LNCaP clone FGC (cell line): ENCODE measurements around the gene MAGOH.
A peak's percentile ranks its signal among the peaks of the same experiment; 100 is the strongest.
"Not testable (repeated sequence)": the region's sequence is repeated elsewhere in the genome, so short reads cannot be mapped to it uniquely, and the experiment has no call there.

ENCODE experiments used
- DNase-seq: peaks from one replicate; pipeline ENCODE4 v3.0.0-alpha.2; 2011; ENCODE audit warnings: low read depth
- H3K4me3 ChIP-seq: 2 replicates; pipeline ENCODE4 v1.5.1; 2011; ENCODE audit warnings: mild to moderate bottlenecking, low read depth, low read length, control low read depth
- TF ChIP-seq, protein P1 (sequence below): IDR thresholded peaks from 2 replicates; pipeline ENCODE4 v1.5.1; 2012; ENCODE audit warnings: mild to moderate bottlenecking; ENCODE audit not compliant: control insufficient read depth, insufficient read depth; ENCODE audit errors: extremely low read depth

Gene MAGOH

DNA sequence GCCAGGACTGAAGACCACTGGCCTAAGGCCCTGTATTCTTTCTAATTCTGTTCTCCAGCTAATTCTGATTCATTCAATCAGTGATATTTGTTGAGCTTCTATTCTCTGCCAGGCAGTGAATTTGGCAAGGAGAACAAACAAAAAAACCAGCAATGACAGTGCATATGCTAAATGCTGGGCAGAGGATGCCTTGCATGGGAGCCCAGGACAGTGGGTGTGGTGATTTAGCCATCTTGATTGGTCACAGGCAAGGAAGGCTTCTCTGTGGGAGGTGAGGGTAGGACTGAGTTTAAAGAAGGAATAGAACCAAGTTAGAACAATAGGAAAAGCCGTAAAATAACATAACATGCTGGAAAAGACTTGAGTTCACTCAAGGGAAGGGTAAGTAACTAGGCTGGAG is 50.9 kb downstream of the MAGOH start:
- DNase-seq: no peak
- TF ChIP-seq, protein P1, sequence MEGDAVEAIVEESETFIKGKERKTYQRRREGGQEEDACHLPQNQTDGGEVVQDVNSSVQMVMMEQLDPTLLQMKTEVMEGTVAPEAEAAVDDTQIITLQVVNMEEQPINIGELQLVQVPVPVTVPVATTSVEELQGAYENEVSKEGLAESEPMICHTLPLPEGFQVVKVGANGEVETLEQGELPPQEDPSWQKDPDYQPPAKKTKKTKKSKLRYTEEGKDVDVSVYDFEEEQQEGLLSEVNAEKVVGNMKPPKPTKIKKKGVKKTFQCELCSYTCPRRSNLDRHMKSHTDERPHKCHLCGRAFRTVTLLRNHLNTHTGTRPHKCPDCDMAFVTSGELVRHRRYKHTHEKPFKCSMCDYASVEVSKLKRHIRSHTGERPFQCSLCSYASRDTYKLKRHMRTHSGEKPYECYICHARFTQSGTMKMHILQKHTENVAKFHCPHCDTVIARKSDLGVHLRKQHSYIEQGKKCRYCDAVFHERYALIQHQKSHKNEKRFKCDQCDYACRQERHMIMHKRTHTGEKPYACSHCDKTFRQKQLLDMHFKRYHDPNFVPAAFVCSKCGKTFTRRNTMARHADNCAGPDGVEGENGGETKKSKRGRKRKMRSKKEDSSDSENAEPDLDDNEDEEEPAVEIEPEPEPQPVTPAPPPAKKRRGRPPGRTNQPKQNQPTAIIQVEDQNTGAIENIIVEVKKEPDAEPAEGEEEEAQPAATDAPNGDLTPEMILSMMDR: no peak
- no peak overlapping the region for H3K4me3 ChIP-seq

DNA sequence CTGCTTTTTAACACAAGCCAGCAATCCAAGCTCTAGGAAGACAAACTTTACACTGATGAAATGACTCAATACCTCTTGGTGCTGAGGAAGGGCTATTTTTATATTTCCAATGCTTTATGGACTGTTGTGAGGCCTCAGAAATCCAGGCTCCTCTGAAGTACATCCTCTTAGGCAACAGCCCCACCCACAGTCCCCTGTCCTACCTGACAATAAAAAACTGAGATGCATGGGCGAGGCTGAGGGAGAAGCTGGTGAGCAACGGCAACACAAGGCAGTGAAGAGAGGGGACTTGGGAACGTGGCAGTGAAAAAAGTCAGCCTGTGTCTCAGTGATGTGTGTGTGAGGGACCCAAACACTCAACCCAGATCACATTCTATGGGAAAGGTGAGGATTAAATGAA is 51.8 kb downstream of the MAGOH start:
- no peak for DNase-seq
- no peak overlapping the region for H3K4me3 ChIP-seq
- TF ChIP-seq, protein P1: no peak

DNA sequence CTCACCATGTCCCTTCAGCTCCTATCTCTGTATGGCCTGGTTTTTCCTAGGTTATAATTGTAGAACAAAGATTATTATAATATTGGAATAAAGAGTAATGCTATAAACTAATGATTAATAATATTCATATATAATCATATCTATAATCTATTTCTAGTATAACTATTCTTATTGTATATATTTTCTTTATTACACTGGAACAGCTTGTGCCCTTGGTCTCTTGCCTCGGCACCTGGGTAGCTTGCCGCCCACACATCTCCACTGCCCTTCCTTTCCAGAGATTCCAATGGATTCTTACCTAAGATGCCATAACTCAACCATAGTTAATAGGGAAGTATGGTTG is 52.4 kb downstream of the MAGOH start:
- DNase-seq, H3K4me3 ChIP-seq: not testable (repeated sequence)

DNA sequence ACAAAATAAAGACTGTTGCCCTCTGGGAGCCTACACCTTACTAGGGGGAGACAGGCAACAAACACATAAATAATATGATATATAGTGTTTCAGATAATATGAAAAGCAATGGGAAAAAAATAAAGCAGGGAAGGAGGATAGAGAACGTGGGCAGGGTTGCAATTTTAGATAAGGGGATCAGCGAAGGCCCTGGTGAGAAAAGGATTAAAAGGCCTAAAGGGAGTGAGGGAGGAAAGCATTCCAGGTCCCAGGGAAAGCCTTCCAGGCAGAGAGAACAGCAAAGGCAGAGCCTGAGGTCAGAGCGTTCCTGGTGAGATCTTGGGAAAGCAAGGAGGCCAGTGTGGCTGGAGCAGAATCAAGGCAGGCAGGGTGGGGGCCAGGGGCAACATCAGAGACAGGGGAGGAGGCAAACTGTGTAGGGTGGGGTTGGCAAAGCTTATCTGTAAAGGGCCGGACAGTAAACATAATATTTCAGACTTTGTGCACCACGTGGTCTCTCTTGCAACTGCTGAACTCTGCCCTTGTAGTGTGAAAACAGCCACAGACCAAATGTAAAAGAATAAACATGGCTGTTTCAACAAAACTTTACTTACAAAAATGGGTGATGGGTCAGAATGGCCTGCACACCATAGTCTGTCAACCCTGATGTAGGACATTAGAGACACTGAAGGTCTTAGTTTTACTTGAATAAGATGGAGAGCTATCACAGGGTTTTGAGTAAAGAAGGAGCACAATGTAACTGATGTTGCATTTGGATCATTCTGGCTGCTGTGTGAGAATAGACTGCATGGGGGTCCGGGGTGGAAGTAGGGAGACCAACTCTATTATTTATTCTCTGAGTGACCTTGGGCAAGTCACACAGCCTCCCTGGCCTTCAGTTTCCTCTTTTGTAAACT is 55.0 kb downstream of the MAGOH start:
- H3K4me3 ChIP-seq: no peak overlapping the region
- DNase-seq: no peak
- TF ChIP-seq, protein P1: no peak

DNA sequence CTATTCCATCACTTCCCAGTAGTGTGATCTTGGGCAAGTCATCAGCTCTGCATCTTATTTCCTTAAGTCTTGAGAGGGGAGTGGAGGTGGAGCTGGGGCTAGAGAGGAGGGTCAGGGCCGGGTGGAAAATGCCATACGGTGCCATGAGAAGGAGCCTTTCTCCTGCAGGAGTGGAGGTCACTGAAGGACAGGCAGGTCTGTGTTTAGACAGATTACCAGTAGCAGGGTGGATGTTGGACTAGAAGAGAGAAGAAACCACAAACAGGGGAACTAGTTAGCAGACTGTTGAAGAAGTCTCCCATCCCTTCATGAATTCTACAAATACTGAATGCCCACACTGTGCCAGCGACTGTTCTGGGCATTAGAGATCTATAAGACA is 55.6 kb downstream of the MAGOH start:
- TF ChIP-seq, protein P1: no peak
- no peak for DNase-seq
- no peak overlapping the region for H3K4me3 ChIP-seq

DNA sequence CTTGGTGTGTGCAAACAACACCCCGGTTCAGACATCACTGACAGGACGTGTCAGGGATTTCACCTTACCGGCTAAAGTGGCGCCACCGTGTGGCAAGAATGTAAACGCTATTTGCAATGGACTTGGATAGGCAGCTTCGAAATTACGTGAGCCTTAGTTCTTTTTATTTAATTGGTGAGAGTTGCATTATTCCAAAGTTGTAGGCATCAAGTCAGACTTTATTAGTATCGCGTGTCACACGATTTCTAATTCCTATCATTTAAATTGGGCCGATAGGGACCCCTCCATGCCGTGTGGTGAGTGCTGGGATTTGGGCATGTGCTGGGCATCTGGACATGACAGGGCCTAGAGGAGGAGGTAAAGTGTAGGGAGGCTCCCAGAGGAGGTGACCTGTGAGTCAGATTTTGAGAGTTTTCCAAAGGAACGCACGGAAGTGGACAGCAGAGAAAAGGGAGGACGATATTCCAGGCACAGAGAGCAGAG is 56.2 kb downstream of the MAGOH start:
- TF ChIP-seq, protein P1: peak; percentile 81
- no peak overlapping the region for H3K4me3 ChIP-seq
- peak; percentile 52 for DNase-seq

DNA sequence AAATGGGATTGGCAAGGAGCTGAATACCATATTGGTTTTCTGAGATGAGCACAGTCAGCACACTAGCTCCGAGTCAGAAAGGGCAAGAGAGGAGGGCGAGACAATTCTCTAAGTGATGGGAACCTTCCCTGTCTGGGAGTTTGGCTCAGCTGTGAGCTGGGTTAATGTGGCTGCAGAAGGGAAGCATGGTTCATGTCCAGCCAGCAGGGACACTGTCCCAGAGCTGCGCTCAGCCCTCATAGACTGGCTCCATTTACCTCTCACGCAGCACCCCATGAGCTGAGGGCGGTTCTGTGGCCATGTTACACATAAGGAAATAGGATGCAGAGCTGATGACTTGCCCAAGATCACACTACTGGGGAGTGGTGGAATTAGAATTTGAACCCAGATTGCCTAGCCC is 57.4 kb downstream of the MAGOH start:
- TF ChIP-seq, protein P1: no peak
- DNase-seq: no peak
- H3K4me3 ChIP-seq: no peak overlapping the region
